KOPT-K1 (cell line): ENCODE data around the gene OBSCN.

Experiments
- H3K27ac ChIP-seq: fragments of 200-600 bp; sonication (generic); 2 replicates; pipeline ENCODE4 v1.5.1; 2016; ENCODE audit warnings: antibody characterized with exemption, mild to moderate bottlenecking, low read depth, low read length; ENCODE audit not compliant: poor library complexity, severe bottlenecking
- H3K36me3 ChIP-seq: fragments of 200-600 bp; sonication (generic); 2 replicates; pipeline ENCODE4 v1.5.1; 2017; ENCODE audit warnings: antibody characterized with exemption, mild to moderate bottlenecking, low read length, moderate library complexity; ENCODE audit not compliant: insufficient read depth
- H3K9me3 ChIP-seq: fragments of 200-600 bp; sonication (generic); 2 replicates; pipeline ENCODE4 v1.5.1; 2017; ENCODE audit warnings: antibody characterized with exemption, low read length, mild to moderate bottlenecking; ENCODE audit not compliant: insufficient read depth, poor library complexity, severe bottlenecking

OBSCN gene

DNA sequence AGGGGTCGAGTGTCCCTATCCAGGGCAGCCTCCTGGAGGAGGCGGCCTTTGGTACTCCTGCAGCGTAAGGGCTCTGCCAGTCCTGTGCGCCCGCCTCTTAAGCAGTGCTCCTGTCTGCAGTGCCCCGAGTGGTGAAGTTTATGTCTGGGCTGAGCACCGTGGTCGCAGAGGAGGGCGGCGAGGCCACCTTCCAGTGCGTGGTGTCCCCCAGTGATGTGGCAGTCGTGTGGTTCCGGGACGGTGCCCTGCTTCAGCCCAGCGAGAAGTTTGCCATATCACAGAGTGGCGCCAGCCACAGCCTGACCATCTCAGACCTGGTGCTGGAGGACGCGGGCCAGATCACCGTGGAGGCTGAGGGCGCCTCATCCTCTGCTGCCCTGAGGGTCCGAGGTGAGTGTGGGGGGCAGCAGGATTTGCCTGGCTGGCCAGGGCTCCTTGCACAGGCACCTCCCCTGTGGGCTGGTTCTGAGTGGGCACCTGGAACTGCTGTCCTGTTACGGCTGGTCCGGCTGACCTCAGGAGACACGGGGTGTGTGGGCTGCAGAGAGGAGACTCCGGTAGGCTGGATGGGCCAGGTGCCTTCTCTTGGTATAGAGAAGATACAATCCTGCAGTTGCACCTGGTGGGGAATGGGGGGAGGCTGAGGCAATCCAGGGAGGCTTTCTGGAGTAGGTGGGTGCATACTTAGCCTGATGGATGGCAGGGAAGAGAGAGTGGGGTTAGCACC lies 66.8 kb downstream of the OBSCN start:
- Histone ChIP-seq H3K36me3 (peaks cover 10% of the 10 kb centered on the region; the same call in 1 of the 2 replicates), H3K27ac (no peak overlapping the region), H3K9me3 (no peaks in the 10 kb centered on the region)

GRCh38 chr1:228275179-228275429 lies 67.3 kb downstream of the OBSCN start:
- Histone ChIP-seq H3K27ac (no peak overlapping the region), H3K36me3 (peaks cover 10% of the 10 kb centered on the region; the same call in 1 of the 2 replicates)

DNA sequence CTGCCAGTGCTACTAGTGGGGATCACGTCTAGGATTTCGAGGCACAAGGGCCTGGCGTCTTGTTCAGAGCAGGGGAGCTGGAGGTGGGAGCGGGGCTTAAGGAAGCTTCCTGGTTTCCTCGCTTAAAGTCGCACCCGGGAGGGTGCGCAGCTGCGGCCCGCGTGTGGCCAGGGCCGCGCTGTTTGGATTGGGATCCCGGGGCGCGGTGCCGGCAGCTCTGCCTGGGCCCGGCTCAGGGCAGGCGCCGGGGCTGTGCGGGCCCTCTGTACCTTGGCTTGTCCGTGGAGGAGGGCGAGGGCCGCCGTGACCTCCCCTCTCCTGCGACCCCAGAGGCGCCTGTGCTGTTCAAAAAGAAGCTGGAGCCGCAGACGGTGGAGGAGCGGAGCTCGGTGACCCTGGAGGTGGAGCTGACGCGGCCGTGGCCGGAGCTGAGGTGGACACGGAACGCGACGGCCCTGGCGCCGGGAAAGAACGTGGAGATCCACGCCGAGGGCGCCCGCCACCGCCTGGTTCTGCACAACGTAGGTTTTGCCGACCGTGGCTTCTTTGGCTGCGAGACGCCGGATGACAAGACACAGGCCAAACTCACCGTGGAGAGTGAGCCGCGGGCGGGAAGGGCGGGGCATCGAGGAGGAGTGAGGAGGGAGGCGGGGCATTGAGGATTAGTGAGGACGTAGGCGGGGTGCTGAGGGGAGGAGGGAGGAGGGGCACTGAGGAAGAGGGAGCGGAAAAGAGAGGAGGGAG lies 67.8 kb downstream of the OBSCN start:
- Histone ChIP-seq H3K36me3 (peaks cover 10% of the 10 kb centered on the region; the same call in 1 of the 2 replicates), H3K9me3 (no peaks in the 10 kb centered on the region), H3K27ac (no peak overlapping the region)

More at GRCh38 chr1:228275179-228275429, 67.3 kb downstream of the OBSCN start:
- no peaks in the 10 kb centered on the region for H3K9me3 ChIP-seq

DNA sequence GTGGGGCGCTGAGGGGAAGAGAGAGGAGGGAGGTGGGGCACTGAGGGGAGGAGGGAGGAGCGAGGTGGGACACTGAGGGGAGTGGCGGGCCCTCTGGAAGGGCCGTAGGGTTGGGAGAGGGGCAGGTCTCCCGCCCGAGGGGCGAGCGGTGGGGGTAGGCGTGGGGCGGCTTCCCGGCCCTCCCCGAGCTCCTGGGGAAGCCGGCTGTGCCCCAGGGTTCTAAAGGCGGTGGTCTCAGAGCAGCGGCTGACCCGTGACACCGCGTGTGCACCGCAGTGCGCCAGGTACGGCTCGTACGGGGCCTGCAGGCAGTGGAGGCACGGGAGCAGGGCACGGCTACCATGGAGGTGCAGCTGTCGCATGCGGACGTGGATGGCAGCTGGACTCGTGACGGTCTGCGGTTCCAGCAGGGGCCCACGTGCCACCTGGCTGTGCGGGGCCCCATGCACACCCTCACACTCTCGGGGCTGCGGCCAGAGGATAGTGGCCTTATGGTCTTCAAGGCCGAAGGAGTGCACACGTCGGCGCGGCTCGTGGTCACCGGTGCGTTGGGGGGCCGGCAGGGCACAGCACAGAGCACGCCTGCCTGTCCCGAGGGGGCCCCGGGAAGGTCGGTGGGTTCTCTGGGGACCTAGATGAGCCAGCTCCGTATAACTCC lies 68.5 kb downstream of the OBSCN start:
- Histone ChIP-seq H3K27ac (no peak overlapping the region), H3K36me3 (peaks cover 12% of the 10 kb centered on the region; the same call in 1 of the 2 replicates), H3K9me3 (no peaks in the 10 kb centered on the region)

DNA sequence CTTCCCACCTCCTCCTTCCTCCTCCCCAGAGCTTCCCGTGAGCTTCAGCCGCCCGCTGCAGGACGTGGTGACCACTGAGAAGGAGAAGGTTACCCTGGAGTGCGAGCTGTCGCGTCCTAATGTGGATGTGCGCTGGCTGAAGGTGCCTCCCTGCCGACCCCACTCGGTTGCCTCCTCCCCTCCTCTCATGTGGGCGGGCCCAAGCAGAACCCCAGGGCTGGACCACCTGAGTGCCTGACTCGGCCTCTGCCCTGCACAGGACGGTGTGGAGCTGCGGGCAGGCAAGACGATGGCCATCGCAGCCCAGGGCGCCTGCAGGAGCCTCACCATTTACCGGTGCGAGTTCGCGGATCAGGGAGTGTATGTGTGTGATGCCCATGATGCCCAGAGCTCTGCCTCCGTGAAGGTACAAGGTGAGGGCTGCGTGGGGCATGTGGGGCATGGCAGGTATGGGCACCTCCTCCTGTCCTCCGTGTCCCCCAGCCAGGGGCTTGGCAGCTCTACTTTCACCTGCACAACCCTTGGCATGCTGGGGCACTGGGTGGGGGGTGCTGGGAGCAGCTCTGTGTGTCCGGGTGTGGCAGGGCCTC lies 69.2 kb downstream of the OBSCN start:
- Histone ChIP-seq H3K27ac (no peak overlapping the region), H3K36me3 (peaks cover 18% of the 10 kb centered on the region; the same call in 1 of the 2 replicates), H3K9me3 (no peaks in the 10 kb centered on the region)

DNA sequence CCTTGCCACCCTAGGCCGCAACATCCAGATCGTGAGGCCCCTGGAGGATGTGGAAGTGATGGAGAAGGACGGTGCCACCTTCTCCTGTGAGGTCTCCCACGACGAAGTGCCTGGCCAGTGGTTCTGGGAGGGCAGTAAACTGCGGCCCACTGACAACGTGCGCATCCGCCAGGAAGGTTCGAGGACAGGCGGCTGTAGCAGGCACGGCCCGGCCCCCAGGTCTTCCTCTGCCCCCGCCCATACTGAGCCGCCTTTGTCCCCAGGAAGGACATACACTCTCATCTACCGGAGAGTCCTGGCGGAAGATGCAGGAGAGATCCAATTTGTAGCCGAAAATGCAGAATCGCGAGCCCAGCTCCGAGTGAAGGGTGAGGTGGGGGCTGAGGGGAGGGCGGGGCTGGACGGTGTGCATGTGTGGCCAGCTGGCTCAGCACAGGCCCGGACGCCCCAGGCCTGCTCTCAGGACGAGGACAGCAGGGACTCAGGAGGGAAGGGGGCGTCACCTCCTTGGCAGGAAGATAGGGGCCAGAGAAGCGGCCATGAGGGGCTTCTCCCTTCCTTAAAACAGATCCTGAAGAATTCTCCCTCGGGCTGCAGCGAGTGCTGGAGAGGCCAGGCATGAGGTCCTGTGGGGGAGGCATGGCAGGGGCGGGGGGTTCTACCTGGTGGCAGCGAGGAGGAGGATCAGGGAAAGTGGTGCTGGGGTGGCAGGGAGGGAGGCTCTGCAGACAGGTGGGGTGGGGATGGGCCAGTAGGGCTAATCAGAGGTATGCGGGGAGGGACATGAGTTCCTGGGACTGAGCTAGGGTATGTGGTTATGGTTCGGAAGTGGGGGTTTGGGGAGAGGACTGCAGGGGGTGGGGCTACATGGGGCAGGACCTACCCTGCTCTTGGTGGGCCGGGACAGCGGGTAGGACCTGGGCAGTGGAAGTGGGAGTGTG lies 69.9 kb downstream of the OBSCN start:
- Histone ChIP-seq H3K27ac (no peak overlapping the region), H3K9me3 (no peaks in the 10 kb centered on the region), H3K36me3 (peaks cover 19% of the 10 kb centered on the region; the same call in 1 of the 2 replicates)

GRCh38 chr1:228278432-228278941 lies 70.6 kb downstream of the OBSCN start:
- no peak overlapping the region for H3K27ac ChIP-seq
- no peaks in the 10 kb centered on the region for H3K9me3 ChIP-seq
- peaks cover 23% of the 10 kb centered on the region; the same call in 1 of the 2 replicates for H3K36me3 ChIP-seq

- no peaks in the 10 kb centered on the region for H3K9me3 ChIP-seq
- peaks cover 29% of the 10 kb centered on the region; the same call in 1 of the 2 replicates for H3K36me3 ChIP-seq
- no peak overlapping the region for H3K27ac ChIP-seq
These were observed 71.3 kb downstream of the OBSCN start for GRCh38 chr1:228279011-228279721.

DNA sequence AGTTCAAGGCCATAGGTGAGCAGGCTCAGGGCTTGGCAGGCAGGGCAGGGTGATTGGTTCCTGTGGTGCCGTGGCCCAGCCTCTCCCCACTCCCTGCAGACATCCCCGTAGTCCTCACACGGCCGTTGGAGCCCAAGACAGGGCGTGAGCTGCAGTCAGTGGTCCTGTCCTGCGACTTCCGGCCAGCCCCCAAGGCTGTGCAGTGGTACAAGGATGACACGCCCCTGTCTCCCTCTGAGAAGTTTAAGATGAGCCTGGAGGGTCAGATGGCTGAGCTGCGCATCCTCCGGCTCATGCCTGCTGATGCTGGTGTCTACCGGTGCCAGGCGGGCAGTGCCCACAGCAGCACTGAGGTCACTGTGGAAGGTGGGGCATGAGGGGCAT lies 71.9 kb downstream of the OBSCN start:
- Histone ChIP-seq H3K27ac (no peak overlapping the region), H3K9me3 (no peaks in the 10 kb centered on the region), H3K36me3 (peaks cover 33% of the 10 kb centered on the region; the same call in 1 of the 2 replicates)

GRCh38 chr1:228280106-228280901 lies 72.5 kb downstream of the OBSCN start:
- Histone ChIP-seq H3K9me3 (no peaks in the 10 kb centered on the region), H3K36me3 (peaks cover 33% of the 10 kb centered on the region; the same call in 1 of the 2 replicates), H3K27ac (no peak overlapping the region)

GRCh38 chr1:228280961-228281591 lies 73.2 kb downstream of the OBSCN start:
- H3K27ac ChIP-seq: no peak overlapping the region
- H3K36me3 ChIP-seq: peaks cover 33% of the 10 kb centered on the region; the same call in 1 of the 2 replicates
- H3K9me3 ChIP-seq: no peaks in the 10 kb centered on the region

DNA sequence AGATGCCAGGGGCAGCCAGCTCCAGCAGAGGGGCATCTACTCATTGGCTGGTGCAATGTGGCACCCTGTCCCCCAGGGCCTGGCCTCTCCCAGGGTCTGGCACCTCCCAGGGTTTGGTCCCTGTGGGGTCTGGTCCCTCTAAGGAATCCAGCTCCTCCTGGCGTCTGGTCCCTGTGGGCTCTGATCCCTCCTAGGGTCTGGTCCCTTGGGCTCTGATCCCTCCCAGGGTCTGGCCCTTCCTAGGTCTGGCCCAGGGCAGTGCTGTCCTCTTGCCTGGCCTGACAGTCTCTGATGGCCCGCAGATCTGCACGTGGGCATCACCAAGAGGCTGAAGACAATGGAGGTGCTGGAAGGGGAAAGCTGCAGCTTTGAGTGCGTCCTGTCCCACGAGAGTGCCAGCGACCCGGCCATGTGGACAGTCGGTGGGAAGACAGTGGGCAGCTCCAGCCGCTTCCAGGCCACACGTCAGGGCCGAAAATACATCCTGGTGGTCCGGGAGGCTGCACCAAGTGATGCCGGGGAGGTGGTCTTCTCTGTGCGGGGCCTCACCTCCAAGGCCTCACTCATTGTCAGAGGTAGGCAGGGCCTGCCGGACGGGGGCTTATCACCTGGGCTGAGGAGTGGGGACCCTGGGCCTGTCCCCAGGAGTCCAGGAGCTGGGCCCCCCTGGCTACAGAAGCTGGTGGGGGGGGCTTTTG lies 73.9 kb downstream of the OBSCN start:
- no peak overlapping the region for H3K27ac ChIP-seq
- peaks cover 33% of the 10 kb centered on the region; the same call in 1 of the 2 replicates for H3K36me3 ChIP-seq
- no peaks in the 10 kb centered on the region for H3K9me3 ChIP-seq
